A673 (cell line): Measurements from ENCODE around the gene CCDC183. TPM values are rescaled to one million over a fixed set of nuclear protein-coding genes. Genes with fewer than 3 reads are reported as not detected.
"Not testable (repeated sequence)": the region's sequence is repeated elsewhere in the genome, so short reads cannot be mapped to it uniquely, and the experiment has no call there.

Experiments used
- BruUV-seq: library from RNA; stranded (reverse); fragments of 400-500 nt; replicated peaks from 2 replicates; lab custom pipeline; 2021; lab: Mats Ljungman, UMichigan
- CTCF ChIA-PET: fragments of 300-600 bp; sonication (Branson Sonifier 250); formaldehyde crosslinking; loops from one replicate; lab custom pipeline; 2022; ENCODE audit warnings: antibody characterized with exemption; lab: Charles Lee
- POLR2A ChIA-PET: fragments of 300-600 bp; sonication (Branson Sonifier 250); formaldehyde crosslinking; loops from one replicate; lab custom pipeline; 2022; ENCODE audit warnings: antibody characterized with exemption; ENCODE audit not compliant: low non-redundant PET; lab: Charles Lee
- DNase-seq: peaks from one replicate; pipeline ENCODE4 v3.0.0-alpha.2; 2015; ENCODE audit warnings: low spot score
- H3K27ac ChIP-seq: fragments of 200-600 bp; sonication (generic); 2 replicates; pipeline ENCODE4 v1.5.1; 2016; ENCODE audit warnings: mixed run types, low read depth, mild to moderate bottlenecking, mixed read lengths, antibody characterized with exemption, low read length; ENCODE audit not compliant: poor library complexity, severe bottlenecking
- H3K27me3 ChIP-seq: fragments of 200-600 bp; sonication (generic); replicated peaks from 2 replicates; pipeline ENCODE4 v1.6.1; 2017; ENCODE audit warnings: mixed run types, low read depth, mild to moderate bottlenecking, mixed read lengths, antibody characterized with exemption, low read length; ENCODE audit not compliant: insufficient read depth, poor library complexity
- H3K36me3 ChIP-seq: fragments of 200-600 bp; sonication (generic); 2 replicates; pipeline ENCODE4 v1.6.1; 2016; ENCODE audit warnings: mixed run types, mild to moderate bottlenecking, mixed read lengths, antibody characterized with exemption, low read length; ENCODE audit not compliant: insufficient read depth, poor library complexity, severe bottlenecking
- H3K4me1 ChIP-seq: fragments of 200-600 bp; sonication (generic); 2 replicates; pipeline ENCODE4 v1.6.1; 2017; ENCODE audit warnings: mixed run types, mild to moderate bottlenecking, mixed read lengths, antibody characterized with exemption, low read length; ENCODE audit not compliant: insufficient read depth, poor library complexity, severe bottlenecking
- H3K4me3 ChIP-seq: fragments of 200-600 bp; sonication (generic); 2 replicates; pipeline ENCODE4 v1.5.1; 2016; ENCODE audit warnings: low read depth, mixed run types, mild to moderate bottlenecking, mixed read lengths, low read length; ENCODE audit not compliant: poor library complexity, severe bottlenecking
- H3K9me3 ChIP-seq: fragments of 200-600 bp; sonication (generic); 2 replicates; pipeline ENCODE4 v1.6.1; 2016; ENCODE audit warnings: mixed run types, low read depth, mild to moderate bottlenecking, mixed read lengths, antibody characterized with exemption, low read length; ENCODE audit not compliant: poor library complexity, severe bottlenecking
- CTCF ChIP-seq: fragments of 300-800, 200-600 bp; sonication (generic); conservative IDR thresholded peaks from 2 replicates; pipeline ENCODE4 v1.5.1; 2017; ENCODE audit warnings: low read depth, mild to moderate bottlenecking, antibody characterized with exemption, low read length, moderate library complexity, mixed read lengths
- EZH2 ChIP-seq: fragments of 200-600 bp; sonication (generic); IDR thresholded peaks from 2 replicates; pipeline ENCODE4 v1.6.1; 2017; ENCODE audit warnings: borderline replicate concordance, low read depth, mild to moderate bottlenecking, mixed read lengths, antibody characterized with exemption, low read length; ENCODE audit not compliant: poor library complexity, severe bottlenecking
- intact Hi-C: fragments of 100-400 bp; cut with micrococcal nuclease; formaldehyde crosslinking; loops from one replicate; pipeline ENCODE4 v1.10.0; 2022; ENCODE audit not compliant: unreplicated experiment
- total RNA-seq: library from RNA; stranded (reverse); gene quantifications from 2 replicates; pipeline ENCODE4 v1.2.3, GENCODE V29; 2021

Gene CCDC183
- total RNA-seq, 1 experiment from 2014 or later: not detected

GRCh38 chr9:136835932-136836904 is 40.1 kb downstream of the CCDC183 start:
- no peak overlapping the region for H3K27ac ChIP-seq
- ChIA-PET POLR2A (no interaction called here), CTCF (interaction anchor here (1.1 kb wide), 1 partner anchor 199 kb away, joined by 4 read pairs; no protein-coding TSS in a partner anchor)
- intact Hi-C loops: no loop called here
- peaks cover 36% of the 10 kb centered on the region for H3K36me3 ChIP-seq
- TF ChIP-seq EZH2 (no peak), CTCF (no peak)
- H3K9me3 ChIP-seq: no peaks in the 10 kb centered on the region
- H3K4me1 ChIP-seq: peaks cover 17% of the 10 kb centered on the region
- no peak overlapping the region for H3K4me3 ChIP-seq
- no peaks in the 10 kb centered on the region for H3K27me3 ChIP-seq
- no peak for DNase-seq
- BruUV-seq: no TSS peak

- Histone ChIP-seq H3K4me3 (no peak overlapping the region), H3K27ac (no peak overlapping the region), H3K4me1 (peaks cover 28% of the 10 kb centered on the region), H3K27me3 (no peaks in the 10 kb centered on the region), H3K36me3 (peaks cover 28% of the 10 kb centered on the region), H3K9me3 (no peaks in the 10 kb centered on the region)
- CTCF ChIA-PET: no interaction called here
- no peak for DNase-seq
- TF ChIP-seq EZH2: no peak
- no peak for TF ChIP-seq CTCF
- BruUV-seq: no TSS peak
- POLR2A ChIA-PET: no interaction called here
- intact Hi-C loops: no loop called here
Observed at GRCh38 chr9:136837146-136837855, 41.2 kb downstream of the CCDC183 start.

GRCh38 chr9:136837856-136838277 is 41.7 kb downstream of the CCDC183 start:
- BruUV-seq, POLR2A ChIA-PET, H3K4me3 ChIP-seq, H3K27ac ChIP-seq, CTCF ChIA-PET, H3K9me3 ChIP-seq, intact Hi-C loops, H3K27me3 ChIP-seq, DNase-seq: not testable (repeated sequence)
- Histone ChIP-seq H3K36me3 (peaks cover 26% of the 10 kb centered on the region), H3K4me1 (peaks cover 32% of the 10 kb centered on the region)
